ENCODE results near the gene KIF19.

KIF19 gene

DNA sequence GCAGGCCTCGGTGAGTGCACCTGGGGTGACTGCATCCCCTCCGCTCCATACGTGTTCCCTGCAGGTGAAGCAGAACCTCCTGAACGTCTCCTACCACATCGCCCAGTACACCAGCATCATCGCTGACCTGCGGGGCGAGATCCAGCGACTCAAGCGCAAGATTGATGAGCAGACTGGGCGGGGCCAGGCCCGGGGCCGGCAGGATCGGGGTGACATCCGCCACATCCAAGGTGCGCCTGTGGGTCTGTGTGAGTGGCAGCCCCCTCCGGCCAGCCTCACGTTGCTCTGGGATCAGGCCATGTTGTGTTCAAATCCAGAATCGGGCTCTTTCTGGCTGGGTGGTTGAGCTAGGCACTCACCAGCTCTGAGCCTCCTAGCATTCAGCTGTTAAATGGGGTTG, 23.1 kb downstream of the KIF19 start:
- Histone ChIP-seq H3K9me3 (ENCODE audit: control insufficient read depth in 2 of 2, low read length in 2 of 2) (no peaks in the 10 kb centered on the region), H3K36me3 (ENCODE audit: control insufficient read depth in 2 of 2, insufficient read depth in 2 of 2, low read length in 2 of 2) (no peaks in the 10 kb centered on the region), H3K27ac (ENCODE audit: low read depth in 2 of 2, low read length in 2 of 2) (no peak overlapping the region), H3K9ac (ENCODE audit: low read depth in 1 of 2, low read length in 2 of 2) (no peak overlapping the region), H3K4me3 (ENCODE audit: low read length in 2 of 2) (no peak overlapping the region), H3K27me3 (ENCODE audit: control insufficient read depth in 2 of 2, insufficient read depth in 2 of 2, low read length in 2 of 2) (peaks cover 12 to 13% of the 10 kb centered on the region in 2 donors), H3K4me1 (ENCODE audit: control insufficient read depth in 2 of 2, insufficient read depth in 2 of 2, low read length in 2 of 2) (no peaks in the 10 kb centered on the region)

DNA sequence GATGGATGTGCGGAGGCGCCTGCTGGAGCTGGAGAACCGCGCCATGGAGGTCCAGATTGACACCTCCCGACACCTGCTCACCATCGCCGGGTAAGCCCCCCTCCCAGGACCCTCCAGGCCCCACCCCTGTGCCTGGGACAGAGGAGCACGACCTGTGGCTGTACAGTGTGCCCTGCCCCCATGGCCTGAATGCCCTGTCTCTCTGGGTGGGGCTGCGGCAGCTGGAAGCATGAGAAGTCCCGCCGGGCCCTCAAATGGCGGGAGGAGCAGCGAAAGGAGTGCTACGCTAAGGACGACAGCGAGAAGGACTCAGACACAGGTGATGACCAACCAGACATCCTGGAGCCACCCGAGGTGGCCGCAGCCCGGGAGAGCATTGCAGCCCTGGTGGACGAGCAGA, 24.5 kb downstream of the KIF19 start:
- no peaks in the 10 kb centered on the region for H3K9me3 ChIP-seq (ENCODE audit: control insufficient read depth in 2 of 2, low read length in 2 of 2)
- no peak overlapping the region for H3K27ac ChIP-seq (ENCODE audit: low read depth in 2 of 2, low read length in 2 of 2)
- H3K4me3 ChIP-seq (ENCODE audit: low read length in 2 of 2) = no peak overlapping the region
- peaks cover 13 to 24% of the 10 kb centered on the region in 2 donors for H3K27me3 ChIP-seq (ENCODE audit: control insufficient read depth in 2 of 2, insufficient read depth in 2 of 2, low read length in 2 of 2)
- no peaks in the 10 kb centered on the region for H3K4me1 ChIP-seq (ENCODE audit: control insufficient read depth in 2 of 2, insufficient read depth in 2 of 2, low read length in 2 of 2)
- H3K36me3 ChIP-seq (ENCODE audit: control insufficient read depth in 2 of 2, insufficient read depth in 2 of 2, low read length in 2 of 2) = no peaks in the 10 kb centered on the region
- H3K9ac ChIP-seq (ENCODE audit: low read depth in 1 of 2, low read length in 2 of 2) = no peak overlapping the region

DNA sequence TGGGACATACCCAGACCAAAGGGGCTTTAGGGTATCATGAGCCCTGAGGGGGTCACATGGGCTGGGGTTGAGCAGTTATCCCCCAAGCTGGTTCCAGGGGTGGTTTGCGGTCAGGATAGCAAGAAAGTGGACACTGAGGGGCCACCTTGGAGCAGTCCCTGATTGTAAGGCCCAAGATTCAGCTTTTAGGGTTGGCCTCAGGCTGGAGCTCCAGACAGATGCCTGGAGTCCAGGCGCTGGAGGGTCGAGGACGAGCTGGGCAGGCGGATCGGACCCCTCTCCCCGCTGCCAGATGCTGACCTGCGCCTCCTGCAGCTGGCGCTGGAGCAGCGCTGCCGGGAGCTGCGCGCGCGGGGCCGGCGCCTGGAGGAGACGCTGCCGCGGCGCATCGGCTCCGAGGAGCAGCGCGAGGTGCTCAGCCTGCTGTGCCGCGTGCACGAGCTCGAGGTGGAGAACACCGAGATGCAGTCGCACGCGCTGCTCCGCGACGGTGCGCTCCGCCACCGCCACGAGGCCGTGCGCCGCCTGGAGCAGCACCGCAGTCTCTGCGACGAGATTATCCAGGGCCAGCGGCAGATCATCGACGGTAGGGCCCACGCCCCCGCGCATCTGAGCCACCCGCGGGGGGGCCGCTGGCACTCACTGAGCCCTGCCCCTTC, 25.7 kb downstream of the KIF19 start:
- Histone ChIP-seq H3K27me3 (ENCODE audit: control insufficient read depth in 2 of 2, insufficient read depth in 2 of 2, low read length in 2 of 2) (peaks cover 20 to 33% of the 10 kb centered on the region in 2 donors), H3K9ac (ENCODE audit: low read depth in 1 of 2, low read length in 2 of 2) (no peak overlapping the region), H3K4me1 (ENCODE audit: control insufficient read depth in 2 of 2, insufficient read depth in 2 of 2, low read length in 2 of 2) (no peaks in the 10 kb centered on the region), H3K4me3 (ENCODE audit: low read length in 2 of 2) (no peak overlapping the region), H3K36me3 (ENCODE audit: control insufficient read depth in 2 of 2, insufficient read depth in 2 of 2, low read length in 2 of 2) (no peaks in the 10 kb centered on the region), H3K9me3 (ENCODE audit: control insufficient read depth in 2 of 2, low read length in 2 of 2) (no peaks in the 10 kb centered on the region), H3K27ac (ENCODE audit: low read depth in 2 of 2, low read length in 2 of 2) (no peak overlapping the region)

DNA sequence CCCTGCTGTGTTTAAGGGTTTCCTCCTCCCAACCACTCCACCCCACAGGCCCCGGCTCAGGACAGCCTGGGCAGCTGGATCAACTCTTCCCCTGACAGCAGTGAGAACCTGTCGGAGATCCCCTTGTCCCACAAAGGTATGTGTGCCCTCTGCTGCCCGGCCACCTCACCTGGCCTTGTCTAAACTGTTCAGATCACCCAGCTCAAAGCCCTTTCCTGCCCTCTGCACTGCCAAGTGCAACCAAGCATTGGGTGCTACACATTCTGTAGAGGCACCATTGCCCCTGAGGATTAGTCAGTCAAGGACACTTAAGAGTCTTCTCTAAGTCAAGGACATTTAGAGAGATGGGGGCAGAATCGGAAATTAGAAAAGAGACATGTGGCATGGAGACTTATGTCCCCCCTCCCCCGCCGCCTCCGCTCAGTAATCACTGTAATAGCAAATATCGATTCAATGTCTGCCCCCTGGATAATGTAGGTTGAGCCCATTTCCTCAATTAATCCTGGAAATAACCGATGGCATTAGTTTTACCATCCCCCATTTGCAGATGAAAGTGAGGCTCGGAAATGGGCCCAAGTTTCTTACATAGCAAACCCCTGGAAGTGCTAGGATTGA, 27.5 kb downstream of the KIF19 start:
- H3K9ac ChIP-seq (ENCODE audit: low read depth in 1 of 2, low read length in 2 of 2) = no peak overlapping the region
- H3K27me3 ChIP-seq (ENCODE audit: control insufficient read depth in 2 of 2, insufficient read depth in 2 of 2, low read length in 2 of 2) = peaks cover 35 to 40% of the 10 kb centered on the region in 2 donors

DNA sequence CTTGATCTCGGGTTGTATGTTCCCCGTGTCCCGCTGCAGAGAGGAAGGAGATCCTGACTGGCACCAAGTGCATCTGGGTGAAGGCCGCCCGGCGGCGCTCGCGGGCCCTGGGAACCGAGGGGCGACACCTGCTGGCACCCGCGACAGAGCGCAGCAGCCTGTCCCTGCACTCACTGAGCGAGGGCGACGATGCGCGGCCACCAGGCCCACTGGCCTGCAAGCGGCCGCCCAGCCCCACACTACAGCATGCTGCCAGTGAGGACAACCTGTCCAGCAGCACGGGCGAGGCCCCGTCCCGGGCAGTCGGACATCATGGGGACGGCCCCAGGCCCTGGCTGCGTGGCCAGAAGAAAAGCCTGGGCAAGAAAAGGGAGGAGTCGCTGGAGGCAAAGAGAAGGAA, 28.1 kb downstream of the KIF19 start:
- Histone ChIP-seq H3K4me3 (ENCODE audit: low read length in 2 of 2) (no peak overlapping the region), H3K27me3 (ENCODE audit: control insufficient read depth in 2 of 2, insufficient read depth in 2 of 2, low read length in 2 of 2) (peaks cover 39 to 43% of the 10 kb centered on the region in 2 donors), H3K36me3 (ENCODE audit: control insufficient read depth in 2 of 2, insufficient read depth in 2 of 2, low read length in 2 of 2) (no peaks in the 10 kb centered on the region), H3K27ac (ENCODE audit: low read depth in 2 of 2, low read length in 2 of 2) (no peak overlapping the region), H3K4me1 (ENCODE audit: control insufficient read depth in 2 of 2, insufficient read depth in 2 of 2, low read length in 2 of 2) (peaks cover 0 to 4% of the 10 kb centered on the region in 2 donors), H3K9me3 (ENCODE audit: control insufficient read depth in 2 of 2, low read length in 2 of 2) (no peaks in the 10 kb centered on the region), H3K9ac (ENCODE audit: low read depth in 1 of 2, low read length in 2 of 2) (no peak overlapping the region)

More for the DNA sequence above, 27.5 kb downstream of the KIF19 start:
- H3K27ac ChIP-seq (ENCODE audit: low read depth in 2 of 2, low read length in 2 of 2) = no peak overlapping the region
- peaks cover 0 to 4% of the 10 kb centered on the region in 2 donors for H3K4me1 ChIP-seq (ENCODE audit: control insufficient read depth in 2 of 2, insufficient read depth in 2 of 2, low read length in 2 of 2)
- no peaks in the 10 kb centered on the region for H3K36me3 ChIP-seq (ENCODE audit: control insufficient read depth in 2 of 2, insufficient read depth in 2 of 2, low read length in 2 of 2)
- H3K9me3 ChIP-seq (ENCODE audit: control insufficient read depth in 2 of 2, low read length in 2 of 2) = no peaks in the 10 kb centered on the region
- no peak overlapping the region for H3K4me3 ChIP-seq (ENCODE audit: low read length in 2 of 2)

DNA sequence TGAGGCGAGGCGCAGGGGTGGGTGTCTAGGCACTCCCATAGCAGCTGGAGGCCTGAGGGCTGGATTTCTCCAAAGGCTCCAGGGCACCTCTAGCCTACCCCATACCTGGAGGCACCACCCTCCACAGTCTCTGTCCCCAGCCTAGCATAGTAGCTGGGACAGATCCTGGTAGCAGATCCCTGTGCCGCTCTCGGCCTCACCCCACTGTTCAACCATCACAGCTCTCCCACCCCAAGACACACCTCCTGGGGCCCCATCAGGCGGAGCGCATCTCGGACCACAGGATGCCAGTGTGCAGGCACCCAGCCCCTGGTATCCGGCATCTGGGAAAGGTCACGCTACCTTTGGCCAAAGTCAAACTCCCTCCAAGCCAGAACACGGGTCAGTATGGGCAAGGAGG, 28.5 kb downstream of the KIF19 start:
- Histone ChIP-seq H3K36me3 (ENCODE audit: control insufficient read depth in 2 of 2, insufficient read depth in 2 of 2, low read length in 2 of 2) (no peaks in the 10 kb centered on the region), H3K4me3 (ENCODE audit: low read length in 2 of 2) (no peak overlapping the region), H3K27me3 (ENCODE audit: control insufficient read depth in 2 of 2, insufficient read depth in 2 of 2, low read length in 2 of 2) (peaks cover 39 to 43% of the 10 kb centered on the region in 2 donors), H3K9me3 (ENCODE audit: control insufficient read depth in 2 of 2, low read length in 2 of 2) (no peaks in the 10 kb centered on the region), H3K9ac (ENCODE audit: low read depth in 1 of 2, low read length in 2 of 2) (no peak overlapping the region), H3K27ac (ENCODE audit: low read depth in 2 of 2, low read length in 2 of 2) (no peak overlapping the region), H3K4me1 (ENCODE audit: control insufficient read depth in 2 of 2, insufficient read depth in 2 of 2, low read length in 2 of 2) (peaks cover 0 to 4% of the 10 kb centered on the region in 2 donors)

DNA sequence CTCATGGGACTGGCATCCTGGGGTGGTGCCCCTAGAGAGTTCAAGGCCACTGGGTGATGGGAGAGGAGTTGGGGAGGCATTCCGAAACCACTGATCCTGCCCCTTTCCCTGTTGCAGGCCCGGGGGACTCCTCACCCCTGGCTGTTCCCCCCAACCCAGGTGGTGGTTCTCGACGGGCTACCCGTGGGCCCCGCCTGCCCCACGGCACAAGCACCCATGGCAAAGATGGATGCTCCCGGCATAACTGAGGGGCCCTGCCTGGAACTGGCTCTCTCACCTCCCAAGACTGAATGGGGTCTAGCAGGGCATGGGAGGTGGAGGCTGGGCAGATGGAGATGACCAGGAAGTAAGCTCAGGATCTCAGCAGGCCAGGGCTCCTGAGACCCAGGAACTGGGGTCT, 29.0 kb downstream of the KIF19 start:
- Histone ChIP-seq H3K4me1 (ENCODE audit: control insufficient read depth in 2 of 2, insufficient read depth in 2 of 2, low read length in 2 of 2) (peaks cover 0 to 4% of the 10 kb centered on the region in 2 donors), H3K9me3 (ENCODE audit: control insufficient read depth in 2 of 2, low read length in 2 of 2) (no peaks in the 10 kb centered on the region), H3K4me3 (ENCODE audit: low read length in 2 of 2) (no peak overlapping the region), H3K36me3 (ENCODE audit: control insufficient read depth in 2 of 2, insufficient read depth in 2 of 2, low read length in 2 of 2) (no peaks in the 10 kb centered on the region), H3K9ac (ENCODE audit: low read depth in 1 of 2, low read length in 2 of 2) (no peak overlapping the region), H3K27ac (ENCODE audit: low read depth in 2 of 2, low read length in 2 of 2) (no peak overlapping the region), H3K27me3 (ENCODE audit: control insufficient read depth in 2 of 2, insufficient read depth in 2 of 2, low read length in 2 of 2) (peaks cover 44 to 47% of the 10 kb centered on the region in 2 donors)

DNA sequence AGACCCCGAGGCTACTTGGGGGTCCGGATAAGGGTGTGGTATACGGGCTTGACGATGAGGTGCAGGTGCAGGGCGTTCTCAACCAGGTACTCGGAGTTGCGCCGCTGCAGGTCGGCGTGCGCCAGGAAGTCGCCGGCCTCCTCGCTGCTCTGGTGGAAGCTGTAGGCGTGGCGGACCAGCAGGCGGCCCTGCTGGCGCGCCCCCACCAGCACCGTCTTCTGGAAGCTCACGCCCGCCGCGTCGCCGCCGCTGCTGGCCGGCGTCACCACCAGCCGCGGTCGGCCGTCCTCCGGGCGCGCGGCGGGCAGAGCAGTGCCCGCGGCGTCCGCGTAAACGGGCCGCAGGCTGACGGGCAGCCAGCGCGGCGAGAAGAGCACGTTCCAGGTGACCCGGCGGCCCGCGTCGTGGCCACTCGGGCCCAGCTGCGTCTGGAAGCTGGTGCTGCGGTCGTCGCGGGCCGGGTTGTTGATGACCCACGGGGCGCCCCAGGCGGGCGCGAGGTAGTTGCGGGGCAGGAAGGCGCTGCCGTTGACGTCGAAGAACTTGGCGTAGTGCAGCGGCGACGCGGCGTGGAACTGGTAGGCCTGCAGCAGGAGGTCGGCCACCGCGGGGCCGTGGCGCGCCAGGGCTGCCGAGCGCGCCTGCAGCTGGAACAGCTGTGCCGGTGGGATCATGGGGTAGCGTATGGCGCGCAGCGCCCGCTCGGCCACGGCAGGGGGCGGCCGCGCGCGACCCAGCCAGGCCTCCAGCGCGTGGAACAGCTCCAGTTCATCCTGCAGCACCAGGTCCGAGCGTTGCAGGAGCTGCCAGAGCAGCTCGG, 30.8 kb downstream of the KIF19 start:
- H3K4me3 ChIP-seq (ENCODE audit: low read length in 2 of 2) = no peak overlapping the region
- no peaks in the 10 kb centered on the region for H3K36me3 ChIP-seq (ENCODE audit: control insufficient read depth in 2 of 2, insufficient read depth in 2 of 2, low read length in 2 of 2)
- peaks cover 51 to 58% of the 10 kb centered on the region in 2 donors for H3K27me3 ChIP-seq (ENCODE audit: control insufficient read depth in 2 of 2, insufficient read depth in 2 of 2, low read length in 2 of 2)
- H3K9me3 ChIP-seq (ENCODE audit: control insufficient read depth in 2 of 2, low read length in 2 of 2) = no peaks in the 10 kb centered on the region
- no peak overlapping the region for H3K9ac ChIP-seq (ENCODE audit: low read depth in 1 of 2, low read length in 2 of 2)
- no peak overlapping the region for H3K27ac ChIP-seq (ENCODE audit: low read depth in 2 of 2, low read length in 2 of 2)
- peaks cover 0 to 4% of the 10 kb centered on the region in 2 donors for H3K4me1 ChIP-seq (ENCODE audit: control insufficient read depth in 2 of 2, insufficient read depth in 2 of 2, low read length in 2 of 2)

DNA sequence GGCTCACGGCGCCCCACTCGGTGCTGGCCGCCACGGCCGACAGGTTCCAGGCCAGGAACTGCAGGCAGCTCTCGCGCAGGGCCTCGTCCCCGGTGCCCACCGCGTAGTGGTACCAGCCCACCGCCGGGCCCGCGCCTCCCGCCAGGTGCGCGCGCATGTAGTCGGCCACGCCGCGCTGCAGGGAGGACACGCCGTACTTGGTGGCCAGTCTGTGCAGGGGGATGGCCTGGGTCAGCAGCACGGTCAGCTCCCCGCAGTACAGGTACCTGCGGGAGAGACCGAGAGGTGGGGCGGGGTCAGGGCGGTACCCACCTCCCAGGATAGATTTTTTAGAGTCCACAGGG, 31.4 kb downstream of the KIF19 start:
- no peaks in the 10 kb centered on the region for H3K9me3 ChIP-seq (ENCODE audit: control insufficient read depth in 2 of 2, low read length in 2 of 2)
- H3K27ac ChIP-seq (ENCODE audit: low read depth in 2 of 2, low read length in 2 of 2) = no peak overlapping the region
- no peak overlapping the region for H3K4me3 ChIP-seq (ENCODE audit: low read length in 2 of 2)
- no peaks in the 10 kb centered on the region for H3K36me3 ChIP-seq (ENCODE audit: control insufficient read depth in 2 of 2, insufficient read depth in 2 of 2, low read length in 2 of 2)
- peaks cover 49 to 56% of the 10 kb centered on the region in 2 donors for H3K27me3 ChIP-seq (ENCODE audit: control insufficient read depth in 2 of 2, insufficient read depth in 2 of 2, low read length in 2 of 2)
- H3K4me1 ChIP-seq (ENCODE audit: control insufficient read depth in 2 of 2, insufficient read depth in 2 of 2, low read length in 2 of 2) = peaks cover 0 to 4% of the 10 kb centered on the region in 2 donors
- H3K9ac ChIP-seq (ENCODE audit: low read depth in 1 of 2, low read length in 2 of 2) = no peak overlapping the region

DNA sequence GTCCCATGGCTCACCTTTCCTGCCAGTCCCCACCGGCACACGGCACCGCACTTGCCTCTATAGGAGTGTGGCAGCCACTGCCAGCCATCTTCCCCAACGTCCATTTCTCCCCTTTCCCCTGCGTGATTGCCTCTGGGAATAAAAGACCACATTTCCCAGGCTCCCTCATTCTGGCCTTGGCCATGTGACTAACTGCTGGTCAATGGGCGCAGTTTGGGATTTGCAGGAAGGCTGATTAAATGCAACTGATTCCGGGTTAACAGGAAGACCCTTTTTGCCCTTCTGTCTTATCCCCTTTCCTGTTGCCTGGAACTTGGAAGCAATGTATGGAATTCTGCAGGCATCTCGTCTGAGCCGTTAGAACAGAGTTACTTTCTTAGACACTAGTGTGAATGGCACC, 32.7 kb downstream of the KIF19 start:
- peaks cover 41 to 51% of the 10 kb centered on the region in 2 donors for H3K27me3 ChIP-seq (ENCODE audit: control insufficient read depth in 2 of 2, insufficient read depth in 2 of 2, low read length in 2 of 2)
- no peaks in the 10 kb centered on the region for H3K36me3 ChIP-seq (ENCODE audit: control insufficient read depth in 2 of 2, insufficient read depth in 2 of 2, low read length in 2 of 2)
- H3K4me1 ChIP-seq (ENCODE audit: control insufficient read depth in 2 of 2, insufficient read depth in 2 of 2, low read length in 2 of 2) = peaks cover 0 to 4% of the 10 kb centered on the region in 2 donors
- H3K9ac ChIP-seq (ENCODE audit: low read depth in 1 of 2, low read length in 2 of 2) = no peak overlapping the region
- H3K4me3 ChIP-seq (ENCODE audit: low read length in 2 of 2) = no peak overlapping the region
- H3K27ac ChIP-seq (ENCODE audit: low read depth in 2 of 2, low read length in 2 of 2) = no peak overlapping the region
- H3K9me3 ChIP-seq (ENCODE audit: control insufficient read depth in 2 of 2, low read length in 2 of 2) = no peaks in the 10 kb centered on the region
